Stimulated activated CD4-positive, alpha-beta T cell treated with anti-CD3 and anti-CD28 coated beads, Interleukin-2, amount 100 ng/mL, for 4 hours (primary cell): Measurements from ENCODE around the gene ARHGAP44.

Experiments
- DNase-seq: peaks from one replicate; pipeline ENCODE4 v3.0.0-alpha.2; 2020; ENCODE audit warnings: low read depth

The ARHGAP44 gene

DNA sequence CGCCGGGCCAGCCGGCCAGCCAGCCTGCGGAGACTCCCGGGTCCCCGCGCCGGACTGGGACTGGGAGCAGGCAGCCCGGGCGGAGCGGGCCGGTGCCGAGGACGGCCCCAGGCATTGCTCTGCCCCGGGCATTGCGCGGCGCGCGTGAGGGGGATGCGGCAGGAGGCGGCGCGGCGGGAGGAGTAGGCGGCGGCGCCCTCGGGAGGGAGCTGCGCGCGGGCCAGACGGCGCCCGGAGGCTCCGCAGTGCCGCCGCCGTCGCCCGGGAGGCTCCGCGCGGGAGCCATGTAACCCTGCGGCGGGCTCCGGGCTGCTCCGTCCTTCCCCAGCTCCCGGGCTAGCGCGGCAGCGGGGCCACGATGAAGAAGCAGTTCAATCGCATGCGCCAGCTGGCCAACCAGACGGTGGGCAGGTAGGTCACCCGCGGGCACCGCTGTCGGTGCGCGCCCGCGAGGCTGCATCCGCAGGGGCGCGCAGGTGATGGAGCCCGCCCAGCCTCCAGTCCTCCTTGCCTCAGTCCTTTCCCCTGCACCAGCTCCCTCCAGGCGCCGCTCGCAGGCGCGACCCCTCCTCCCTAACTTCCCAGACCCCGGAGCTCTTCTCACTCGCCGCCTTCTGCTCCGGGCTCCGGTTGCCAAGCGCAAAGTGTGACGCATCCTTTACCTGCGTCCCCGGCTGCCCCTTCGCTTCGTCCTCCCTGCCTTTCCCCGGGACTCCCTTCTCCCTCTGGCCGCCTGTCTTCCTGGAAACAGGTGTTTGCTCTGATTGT, at the start of gene ARHGAP44:
ARHGAP44 (plus strand) TSS at position 18 of the 768 bp plus-strand sequence; CDS start at position 359, 341 bp downstream.
- no peak for DNase-seq

GRCh38 chr17:12739500-12739899, 49.8 kb upstream of the ARHGAP44 start:
- DNase-seq = no peak

DNA sequence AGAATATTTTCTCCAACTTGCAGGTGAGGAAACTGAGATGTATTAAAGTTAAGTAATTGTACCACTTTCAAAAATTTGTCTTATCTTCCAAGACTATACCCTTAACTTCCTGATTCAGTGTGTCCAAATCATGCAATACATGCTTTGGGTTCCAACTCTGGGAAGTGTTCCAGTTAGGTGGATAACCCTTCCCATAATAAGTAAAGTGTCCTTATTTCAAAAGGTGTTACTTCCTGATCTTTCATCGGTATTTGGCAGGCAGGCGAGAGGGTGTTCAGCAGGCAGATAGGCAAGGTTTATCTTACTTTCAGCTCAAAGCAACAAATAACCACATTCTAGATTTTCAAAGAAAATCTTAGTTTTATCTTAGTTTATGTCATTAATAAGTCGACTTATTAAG, 46.3 kb upstream of the ARHGAP44 start:
- DNase-seq = no peak

- DNase-seq = no peak
Observed at GRCh38 chr17:12744298-12744697, 45.0 kb upstream of the ARHGAP44 start.

DNA sequence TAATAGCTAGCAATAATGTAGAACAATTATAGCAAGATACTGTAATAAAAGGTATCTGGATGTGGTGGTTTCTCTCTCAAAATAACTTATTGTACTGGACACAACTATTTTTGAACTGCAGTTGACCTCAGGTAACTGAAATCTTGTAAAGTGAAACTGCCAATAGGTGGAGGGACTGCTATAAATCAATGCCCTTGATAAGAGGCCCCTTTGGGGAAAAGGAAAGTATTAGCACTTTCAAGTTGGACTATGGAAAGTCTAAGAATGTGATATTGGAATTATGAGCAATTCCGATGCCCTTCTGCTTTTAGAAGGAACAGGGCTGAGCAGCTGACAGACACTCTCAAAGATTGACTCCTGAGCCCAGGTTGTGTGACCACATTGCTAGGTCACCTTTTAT, 44.5 kb upstream of the ARHGAP44 start:
- no peak for DNase-seq

- DNase-seq = no peak
Observed at GRCh38 chr17:12745486-12745885, 43.8 kb upstream of the ARHGAP44 start.

GRCh38 chr17:12756786-12757185, 32.5 kb upstream of the ARHGAP44 start:
- no peak for DNase-seq

- DNase-seq = no peak
Observed at GRCh38 chr17:12759090-12759489, 30.2 kb upstream of the ARHGAP44 start.

- no peak for DNase-seq
Observed at GRCh38 chr17:12765548-12765947, 23.8 kb upstream of the ARHGAP44 start.

- no peak for DNase-seq
Observed at GRCh38 chr17:12768255-12768654, 21.0 kb upstream of the ARHGAP44 start.

- DNase-seq = no peak
Observed at GRCh38 chr17:12769981-12770380, 19.3 kb upstream of the ARHGAP44 start.

- DNase-seq = no peak
Observed at GRCh38 chr17:12773153-12773552, 16.1 kb upstream of the ARHGAP44 start.

DNA sequence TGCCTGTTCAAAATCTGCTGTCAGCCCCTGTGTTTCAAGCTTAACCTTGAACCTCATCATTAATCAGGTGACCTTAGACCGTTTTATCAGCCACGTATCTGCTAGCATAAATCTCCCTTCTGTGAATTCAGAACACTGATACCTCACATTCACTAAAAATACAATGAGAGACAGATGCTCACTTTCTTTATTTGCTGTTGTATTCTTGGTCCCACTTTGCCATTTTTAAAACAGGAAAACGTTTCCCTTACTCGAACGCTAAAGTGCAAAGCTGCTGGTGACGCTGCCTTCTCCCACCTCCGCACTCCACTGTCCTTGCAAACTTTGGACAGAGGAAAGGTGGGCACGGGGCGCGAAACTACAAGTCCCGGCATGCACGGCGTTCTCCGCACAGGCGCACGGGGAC, 220 bp upstream of the ARHGAP44 start:
- no peak for DNase-seq

DNA sequence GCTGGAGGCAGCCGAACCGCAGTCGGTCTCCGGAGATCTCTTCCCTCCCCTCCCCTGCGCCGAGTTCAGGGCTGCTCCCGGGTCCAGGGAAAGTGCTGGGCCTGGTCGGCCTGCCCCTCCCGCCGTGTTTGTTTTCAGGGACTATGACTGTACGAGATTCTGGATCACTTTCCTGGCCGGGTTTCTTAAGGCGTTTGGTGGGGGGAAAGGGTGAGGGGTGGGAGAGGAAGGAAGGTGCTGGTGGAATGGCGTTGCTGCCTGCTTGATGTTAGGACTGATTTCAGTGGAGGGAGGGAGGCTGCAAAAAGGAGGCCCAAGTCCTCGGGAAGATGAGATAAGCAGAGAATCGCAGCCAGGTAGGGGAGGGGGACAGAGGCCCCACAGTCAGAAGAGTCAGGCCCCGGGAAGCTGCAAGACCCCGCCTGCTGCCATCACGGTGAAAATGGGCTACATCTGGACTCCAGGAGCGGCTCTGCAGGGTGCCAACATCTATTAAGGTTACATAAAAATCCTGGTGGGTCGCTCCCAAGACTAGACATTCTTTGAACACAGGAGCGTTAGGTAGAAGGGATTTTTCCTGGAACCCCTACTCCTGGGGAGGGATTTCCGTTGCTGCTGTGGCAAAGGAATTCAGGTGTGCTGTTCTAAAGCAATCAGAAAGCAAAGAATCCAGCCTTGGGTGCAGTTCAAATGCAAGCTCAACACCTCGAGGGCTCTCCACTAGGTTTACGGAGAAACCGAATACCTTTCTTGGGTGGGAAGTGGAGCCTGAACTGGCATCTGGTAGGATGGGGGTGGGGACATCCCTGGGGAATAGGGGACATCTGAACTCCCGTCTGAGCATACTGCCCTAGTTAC, 1.2 kb downstream of the ARHGAP44 start:
- no peak for DNase-seq

DNA sequence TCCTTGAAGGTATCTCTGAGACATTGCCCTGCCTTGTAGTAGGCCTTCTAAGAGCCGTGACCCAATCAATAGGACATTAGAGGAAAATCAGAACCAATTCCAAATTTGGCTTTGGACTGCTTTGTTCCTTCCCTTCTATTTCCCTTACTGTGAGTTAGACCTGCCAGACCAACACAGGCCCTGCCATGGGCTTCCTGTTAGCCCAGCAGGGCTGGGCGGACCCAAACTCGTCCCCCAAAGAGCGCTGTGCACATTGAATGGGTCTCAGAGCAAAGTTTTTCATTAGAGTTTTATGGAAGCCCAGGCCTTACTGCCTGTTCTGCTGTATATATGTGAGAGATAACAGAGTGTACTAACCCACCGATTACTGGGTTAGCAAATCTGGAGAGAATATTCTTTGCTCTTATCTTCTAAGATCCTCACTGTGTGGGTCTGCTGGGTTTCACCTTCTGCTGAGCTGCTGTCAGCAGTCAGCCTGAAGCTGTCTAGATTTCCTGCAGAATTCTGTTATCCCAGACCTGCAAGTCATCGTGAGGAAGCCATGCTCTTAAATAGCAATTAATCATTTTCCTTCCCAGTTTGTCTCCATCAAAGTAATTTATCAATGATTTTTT, 5.7 kb downstream of the ARHGAP44 start:
- no peak for DNase-seq

DNA sequence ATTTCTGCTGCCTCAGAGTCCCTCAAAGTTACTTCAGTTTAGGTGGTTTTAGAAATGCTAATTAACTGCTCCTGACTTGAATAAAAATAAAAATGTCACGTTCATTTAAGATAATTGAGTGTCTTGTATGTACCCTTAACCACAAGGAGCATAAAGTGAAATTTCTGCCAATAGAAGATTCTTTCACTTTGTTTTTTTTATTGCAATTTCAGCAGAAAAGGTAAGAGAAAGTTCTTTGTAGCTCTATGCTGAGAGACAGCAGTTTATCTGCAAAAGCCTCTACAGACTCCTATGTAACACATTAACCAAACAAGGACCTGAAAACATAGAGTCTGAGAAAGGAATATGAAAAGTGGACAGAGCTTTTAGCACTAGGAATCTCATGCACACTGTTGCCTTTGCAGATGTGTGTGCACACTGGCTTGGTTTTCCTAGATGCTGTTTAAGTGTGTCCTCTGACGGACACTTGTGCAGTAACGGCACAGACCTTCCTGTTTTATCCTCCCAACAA, 11.6 kb downstream of the ARHGAP44 start:
- DNase-seq = no peak

- DNase-seq = no peak
Observed at GRCh38 chr17:12806630-12807029, 17.3 kb downstream of the ARHGAP44 start.

DNA sequence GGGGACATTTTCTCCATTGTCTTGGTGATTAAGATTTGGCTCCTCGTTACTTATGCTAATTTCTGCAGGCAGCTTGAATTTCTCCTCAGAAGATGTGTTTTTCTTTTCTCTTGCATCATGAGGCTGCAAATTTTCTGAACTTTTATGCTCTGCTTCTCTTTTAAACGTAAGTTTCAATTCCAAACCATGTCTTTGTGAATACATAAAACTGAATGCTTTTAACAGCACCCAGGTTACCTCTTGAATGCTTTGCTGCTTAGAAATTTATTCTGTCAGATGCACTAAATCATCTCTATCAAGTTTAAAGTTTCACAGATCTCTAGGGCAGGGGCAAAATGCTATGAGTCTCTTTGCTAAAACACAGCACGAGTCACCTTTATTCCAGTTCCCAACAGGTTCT, 19.4 kb downstream of the ARHGAP44 start:
- no peak for DNase-seq

GRCh38 chr17:12812877-12813276, 23.6 kb downstream of the ARHGAP44 start:
- no peak for DNase-seq

DNA sequence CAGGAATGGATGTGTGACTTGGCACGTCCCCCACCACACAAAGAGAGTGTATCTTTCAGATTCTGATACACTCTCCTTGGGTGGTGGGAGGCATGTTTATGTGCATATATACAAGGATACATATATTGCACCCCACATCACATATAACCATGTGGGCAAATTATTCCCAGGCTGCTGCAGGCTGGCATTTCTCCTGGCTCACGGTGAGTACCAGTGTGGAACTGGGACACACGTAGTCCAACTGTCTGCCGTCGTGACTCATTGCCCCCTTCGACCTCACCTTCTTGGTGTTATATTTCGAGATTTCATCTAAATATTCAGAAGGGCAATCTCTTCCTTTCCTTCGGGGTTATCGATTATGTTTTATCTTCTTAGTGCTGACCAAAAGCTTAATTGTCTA, 24.4 kb downstream of the ARHGAP44 start:
- DNase-seq = no peak

DNA sequence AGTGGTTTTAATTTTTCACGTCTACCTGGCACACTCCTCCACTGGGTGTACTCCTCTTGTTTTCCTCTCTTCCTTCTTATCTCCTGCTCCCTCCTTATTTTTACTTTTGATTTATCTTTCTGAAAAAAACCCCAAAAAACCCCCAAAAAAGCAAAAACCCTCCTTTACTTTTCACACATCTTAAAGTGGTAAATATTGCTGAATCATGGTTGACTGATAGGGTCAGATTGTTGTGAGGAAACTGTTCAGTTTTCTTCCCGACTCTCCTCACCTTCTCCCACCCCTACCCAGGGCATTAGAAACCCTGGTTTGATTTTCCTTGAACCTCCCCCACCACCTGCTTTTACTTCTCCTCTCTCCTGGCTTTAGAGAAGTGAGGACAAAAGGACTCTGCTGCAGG, 25.4 kb downstream of the ARHGAP44 start:
- DNase-seq = no peak

DNA sequence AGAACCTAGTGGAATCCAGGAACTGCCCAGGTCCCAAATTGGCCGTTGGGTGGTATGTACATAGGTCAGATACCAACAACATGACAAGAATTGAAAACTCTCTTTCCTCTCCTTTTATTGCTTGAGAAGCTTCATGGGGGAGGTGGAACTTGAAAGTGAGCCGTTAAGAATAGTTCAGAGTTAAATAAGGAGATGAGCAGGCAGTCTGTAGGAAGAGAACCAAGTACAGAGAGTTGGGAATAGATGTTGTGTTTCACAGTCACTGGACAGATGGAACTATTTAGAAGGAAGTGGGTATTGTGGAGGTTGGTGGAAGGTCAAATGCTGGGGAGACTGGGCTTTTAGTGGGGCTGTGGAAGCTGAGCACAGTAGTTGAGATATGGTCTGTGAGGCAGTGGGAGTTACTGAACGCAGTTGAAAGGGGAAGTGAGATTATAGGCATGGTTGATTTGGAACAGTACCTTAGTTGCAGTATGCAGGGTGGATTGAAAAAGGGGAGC, 26.4 kb downstream of the ARHGAP44 start:
- DNase-seq = no peak
